ENCODE results near the gene REG1B.
"Not testable (repeated sequence)": the region's sequence is repeated elsewhere in the genome, so short reads cannot be mapped to it uniquely, and the experiment has no call there.

REG1B gene

DNA sequence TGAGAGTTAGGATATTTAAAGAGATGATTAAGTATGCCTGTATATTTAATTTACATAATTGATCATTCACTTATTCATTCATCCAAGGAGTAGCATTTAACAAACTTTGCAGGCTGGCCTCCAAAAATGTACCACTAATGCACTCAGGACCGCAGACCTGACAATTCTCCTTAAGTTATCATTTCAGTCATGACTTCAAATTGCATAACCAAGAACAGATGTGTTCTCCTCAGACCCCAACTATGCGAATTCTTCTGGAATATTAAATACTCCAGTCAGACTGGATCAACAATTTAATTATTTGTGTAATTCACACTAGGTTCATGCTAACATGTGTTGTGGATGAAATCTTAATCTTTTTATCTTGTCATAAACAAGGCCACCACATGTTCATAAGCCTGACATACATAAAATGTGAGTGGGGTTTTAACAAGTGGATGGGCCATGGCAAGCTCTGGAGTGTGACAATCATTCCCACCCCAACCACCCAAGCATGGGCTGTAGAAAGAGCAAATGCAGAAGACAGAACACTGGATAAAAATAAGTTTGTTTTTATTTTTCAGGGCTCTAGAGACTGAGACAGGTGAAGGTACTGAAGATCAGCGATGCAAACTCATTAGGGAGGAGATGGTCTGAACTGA is 3.2 kb downstream of the REG1B start:
- no peak for DNase-seq (ENCODE audit: low read depth in 2 of 2, low spot score in 1 of 2)

DNA sequence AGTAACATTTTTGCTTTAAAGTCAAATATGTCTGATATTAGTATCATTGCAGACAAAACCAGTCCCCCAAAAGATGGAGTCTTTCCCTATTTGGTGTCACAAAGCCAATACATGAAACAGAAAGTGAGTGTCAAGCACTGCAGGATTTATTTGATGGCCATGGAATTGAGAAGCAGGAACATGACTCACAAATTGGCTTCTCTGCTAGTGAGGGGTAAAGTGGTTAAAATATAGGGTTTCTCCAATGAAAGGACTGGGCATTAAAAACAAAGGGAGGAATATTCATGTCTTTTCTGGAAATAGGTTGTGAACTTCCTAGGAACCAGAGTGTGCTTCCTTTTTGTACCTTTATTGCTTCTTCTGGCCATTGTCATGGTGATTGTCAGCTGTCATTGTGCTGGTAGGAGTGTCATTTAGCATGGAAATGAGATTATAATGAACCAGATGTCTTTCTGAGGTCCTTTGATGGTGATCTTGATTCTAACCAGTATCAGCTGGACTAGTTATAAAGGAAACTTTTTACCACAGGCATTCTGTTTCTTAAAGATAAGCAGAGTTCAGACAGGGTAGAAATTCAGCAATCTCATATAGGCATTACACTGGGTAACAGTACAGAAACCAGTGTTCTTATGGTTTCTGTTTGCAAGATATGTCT is 4.1 kb downstream of the REG1B start:
- DNase-seq (ENCODE audit: low read depth in 2 of 2, low spot score in 1 of 2), result no peak

DNA sequence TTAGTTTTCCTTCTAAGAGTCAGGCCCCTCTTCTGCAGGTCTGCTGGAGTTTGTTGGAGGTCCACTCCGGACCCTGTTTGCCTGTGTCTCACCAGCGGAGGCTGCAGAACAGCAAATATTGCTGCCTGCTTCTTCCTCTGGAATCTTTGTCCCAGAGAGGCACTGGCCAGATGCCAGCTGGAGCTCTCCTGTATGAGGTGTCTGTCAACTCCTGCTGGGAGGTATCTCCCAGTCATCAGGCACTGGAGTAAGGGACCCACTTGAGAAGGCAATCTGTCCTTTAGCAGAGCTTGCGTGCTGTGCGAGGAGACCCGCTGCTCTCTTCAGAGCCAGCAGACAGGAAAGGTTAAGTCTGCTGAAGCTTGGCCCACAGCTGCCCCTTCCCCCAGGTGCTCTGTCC is 4.8 kb downstream of the REG1B start:
- no peak for DNase-seq (ENCODE audit: low read depth in 2 of 2, low spot score in 1 of 2)

DNA sequence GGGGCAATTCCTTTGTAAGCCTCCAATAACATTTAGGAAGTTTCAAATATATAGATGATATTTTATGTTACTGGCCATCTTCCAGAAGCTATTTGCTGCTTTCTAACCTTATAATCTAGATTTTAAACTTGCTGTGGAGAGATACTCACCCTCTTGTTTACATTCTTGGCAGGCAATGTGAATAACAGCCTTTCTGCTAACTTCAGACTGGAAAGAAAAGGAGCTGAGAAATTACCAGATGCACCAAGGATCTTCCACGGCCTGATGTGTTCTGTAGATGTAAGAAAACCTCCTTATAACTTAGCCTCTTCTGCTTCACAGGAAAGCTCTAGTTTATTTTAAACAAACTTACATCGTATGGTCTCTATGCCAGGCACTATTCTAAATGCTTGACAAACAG is 16.7 kb downstream of the REG1B start:
- DNase-seq (ENCODE audit: low read depth in 2 of 2, low spot score in 1 of 2), result no peak

DNA sequence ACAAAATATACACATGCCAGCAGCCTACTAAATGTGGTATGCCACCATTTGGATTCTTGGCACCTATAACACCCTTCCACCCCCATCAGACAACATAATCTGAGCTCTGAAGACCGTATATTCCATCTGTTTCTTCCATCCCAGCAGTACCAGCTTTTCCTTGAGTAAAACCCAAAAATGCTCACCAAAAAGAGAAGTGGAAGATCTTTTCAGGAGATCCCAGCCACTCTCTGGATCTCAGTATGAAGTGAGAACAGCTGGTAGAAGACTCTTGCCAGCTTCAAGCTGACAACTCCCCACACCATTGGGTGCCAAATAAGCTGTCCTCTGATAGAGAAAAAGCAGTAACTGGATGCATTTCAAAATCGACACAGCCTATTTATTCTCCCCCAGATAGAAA is 22.6 kb downstream of the REG1B start:
- DNase-seq (ENCODE audit: low read depth in 2 of 2, low spot score in 1 of 2), result no peak

- not testable (repeated sequence) for DNase-seq (ENCODE audit: low read depth in 2 of 2, low spot score in 1 of 2)
These were observed 33.0 kb downstream of the REG1B start for GRCh38 chr2:79054769-79055168.

DNA sequence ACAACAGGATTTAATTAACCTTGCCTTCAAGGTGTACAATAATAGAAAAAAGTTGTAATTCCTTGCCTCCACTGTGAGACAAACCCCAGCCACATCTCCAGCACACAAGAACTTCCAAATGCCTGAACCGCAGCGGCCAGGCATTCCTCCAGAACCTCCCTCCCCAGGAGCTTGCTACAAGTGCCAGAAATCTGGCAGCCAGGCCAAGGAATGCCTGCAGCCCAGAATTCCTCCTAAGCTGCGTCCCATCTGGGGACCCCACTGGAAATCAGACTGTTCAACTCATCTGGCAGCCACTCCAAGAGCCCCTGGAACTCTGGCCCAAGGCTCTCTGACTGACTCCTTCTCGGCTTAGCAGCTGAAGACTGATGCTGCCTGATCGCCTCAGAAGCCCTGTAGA is 34.3 kb downstream of the REG1B start:
- DNase-seq (ENCODE audit: low read depth in 2 of 2, low spot score in 1 of 2), result not testable (repeated sequence)

GRCh38 chr2:79041032-79041448 is 46.8 kb downstream of the REG1B start:
- DNase-seq (ENCODE audit: low read depth in 2 of 2, low spot score in 1 of 2), result no peak

DNA sequence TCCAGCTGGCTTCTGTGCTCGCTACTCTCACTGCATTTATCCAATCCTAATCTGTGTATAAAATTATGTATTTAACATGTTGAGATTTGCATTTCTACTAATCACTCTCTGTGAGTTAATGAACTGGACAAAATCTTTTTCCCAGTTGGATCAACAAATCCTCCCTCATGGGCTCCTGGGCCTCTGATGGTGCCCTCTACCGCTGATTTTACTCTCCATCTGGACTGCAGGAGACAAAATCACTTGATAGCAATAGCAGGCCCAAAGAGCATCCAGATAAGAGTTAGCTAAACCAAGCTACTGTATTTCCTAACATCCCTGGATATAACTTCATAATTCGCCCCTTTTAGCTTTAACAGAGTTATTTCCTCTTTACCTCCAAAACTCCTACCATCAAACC is 47.8 kb downstream of the REG1B start:
- DNase-seq (ENCODE audit: low read depth in 2 of 2, low spot score in 1 of 2), result no peak
